ENCODE measurements around the gene PP2D1.

GRCh38 chr3:19970327-19970726 lies 41.7 kb downstream of the PP2D1 start:
- TF ChIP-seq, protein P1, sequence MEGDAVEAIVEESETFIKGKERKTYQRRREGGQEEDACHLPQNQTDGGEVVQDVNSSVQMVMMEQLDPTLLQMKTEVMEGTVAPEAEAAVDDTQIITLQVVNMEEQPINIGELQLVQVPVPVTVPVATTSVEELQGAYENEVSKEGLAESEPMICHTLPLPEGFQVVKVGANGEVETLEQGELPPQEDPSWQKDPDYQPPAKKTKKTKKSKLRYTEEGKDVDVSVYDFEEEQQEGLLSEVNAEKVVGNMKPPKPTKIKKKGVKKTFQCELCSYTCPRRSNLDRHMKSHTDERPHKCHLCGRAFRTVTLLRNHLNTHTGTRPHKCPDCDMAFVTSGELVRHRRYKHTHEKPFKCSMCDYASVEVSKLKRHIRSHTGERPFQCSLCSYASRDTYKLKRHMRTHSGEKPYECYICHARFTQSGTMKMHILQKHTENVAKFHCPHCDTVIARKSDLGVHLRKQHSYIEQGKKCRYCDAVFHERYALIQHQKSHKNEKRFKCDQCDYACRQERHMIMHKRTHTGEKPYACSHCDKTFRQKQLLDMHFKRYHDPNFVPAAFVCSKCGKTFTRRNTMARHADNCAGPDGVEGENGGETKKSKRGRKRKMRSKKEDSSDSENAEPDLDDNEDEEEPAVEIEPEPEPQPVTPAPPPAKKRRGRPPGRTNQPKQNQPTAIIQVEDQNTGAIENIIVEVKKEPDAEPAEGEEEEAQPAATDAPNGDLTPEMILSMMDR (IDR thresholded peaks at IDR 0.05; ENCODE audit: extremely low read depth in 1 of 2, insufficient read depth in 1 of 2, low read depth in 1 of 2, low read length in 2 of 2), result no peak
- TF ChIP-seq POLR2AphosphoS5 (IDR thresholded peaks at IDR 0.05; ENCODE audit: insufficient read depth, low read depth, low read length) (no peak), POLR2A (IDR thresholded peaks at IDR 0.05; ENCODE audit: low read depth, low read length) (no peak), JUN (IDR thresholded peaks at IDR 0.05; ENCODE audit: borderline replicate concordance, insufficient read depth, insufficient read length, low read depth) (no peak), MYC (IDR thresholded peaks at IDR 0.05; ENCODE audit: low read depth, low read length) (no peak), EZH2 (IDR thresholded peaks at IDR 0.05; ENCODE audit: borderline replicate concordance, low read depth, low read length, severe bottlenecking) (no peak), GATA2 (IDR thresholded peaks at IDR 0.05; ENCODE audit: insufficient read depth, insufficient read length, low read depth, low read length) (no peak), FOS (IDR thresholded peaks at IDR 0.05; ENCODE audit: borderline replicate concordance, insufficient read depth, low read length) (no peak)
